NOMO-1 (cell line): ENCODE data around the gene GDI2.
"Not testable (repeated sequence)": the region's sequence is repeated elsewhere in the genome, so short reads cannot be mapped to it uniquely, and the experiment has no call there.

Experiments used
- DNase-seq, 2 experiments: peaks; one replicate each; lab custom pipeline; 2025; ENCODE audit not compliant: unreplicated experiment in 2 of 2; lab: John Stamatoyannopoulos, UW

GDI2 gene

GRCh38 chr10:5813341-5814109 lies at the start of gene GDI2:
TSS of gene GDI2 (minus strand) at chr10:5813434. CDS start at chr10:5813258, 176 bp downstream.
- peak; percentile 96 to 98 for DNase-seq

GRCh38 chr10:5862360-5862961 lies 49.2 kb upstream of the GDI2 start:
- DNase-seq: no peak

- DNase-seq: peak; percentile 75 to 82
These were observed 46.8 kb upstream of the GDI2 start for GRCh38 chr10:5860066-5860465.

- DNase-seq: no peak
These were observed 45.6 kb upstream of the GDI2 start for GRCh38 chr10:5858811-5859210.

- no peak for DNase-seq
These were observed 43.4 kb upstream of the GDI2 start for GRCh38 chr10:5856701-5857004.

GRCh38 chr10:5855979-5856700 lies 42.9 kb upstream of the GDI2 start:
- DNase-seq: no peak

GRCh38 chr10:5854131-5854475 lies 40.9 kb upstream of the GDI2 start:
- no peak for DNase-seq

- DNase-seq: not testable (repeated sequence)
These were observed 33.4 kb upstream of the GDI2 start for GRCh38 chr10:5846667-5847066.

- no peak for DNase-seq
These were observed 31.3 kb upstream of the GDI2 start for GRCh38 chr10:5844345-5845055.

- no peak for DNase-seq
These were observed 30.6 kb upstream of the GDI2 start for GRCh38 chr10:5843686-5844344.

- no peak for DNase-seq
These were observed 28.7 kb upstream of the GDI2 start for GRCh38 chr10:5841965-5842364.

- DNase-seq: peak; percentile 28 to 31
These were observed 27.4 kb upstream of the GDI2 start for GRCh38 chr10:5840314-5841307.

GRCh38 chr10:5836181-5836580 lies 22.9 kb upstream of the GDI2 start:
- not testable (repeated sequence) for DNase-seq

- no peak for DNase-seq
These were observed 22.3 kb upstream of the GDI2 start for GRCh38 chr10:5835446-5836095.

GRCh38 chr10:5833814-5834213 lies 20.6 kb upstream of the GDI2 start:
- DNase-seq: no peak

GRCh38 chr10:5832946-5833345 lies 19.7 kb upstream of the GDI2 start:
- no peak for DNase-seq

- no peak for DNase-seq
These were observed 18.2 kb upstream of the GDI2 start for GRCh38 chr10:5831446-5831782.

- no peak for DNase-seq
These were observed 17.6 kb upstream of the GDI2 start for GRCh38 chr10:5830629-5831445.
